ENCODE data around the gene UNCX.

Gene UNCX

GRCh38 chr7:1234881-1235500 lies 2.3 kb downstream of the UNCX start:
- H3K9ac ChIP-seq (ENCODE audit: low read length), result no peak overlapping the region
- H3K27me3 ChIP-seq (ENCODE audit: control insufficient read depth, insufficient read depth, low read length), result peaks cover 96% of the 10 kb centered on the region
- H3K4me3 ChIP-seq (ENCODE audit: low read depth, low read length), result peak overlapping the region; percentile 21; the same call in 1 of the 2 replicates
- no peaks in the 10 kb centered on the region for H3K9me3 ChIP-seq (ENCODE audit: control insufficient read depth, insufficient read depth, low read depth, low read length)
- H3K4me1 ChIP-seq (ENCODE audit: control insufficient read depth, insufficient read depth, low read length), result peaks cover 38% of the 10 kb centered on the region
- no peak overlapping the region for H3K27ac ChIP-seq (ENCODE audit: low read depth, low read length)
- no peaks in the 10 kb centered on the region for H3K36me3 ChIP-seq (ENCODE audit: control insufficient read depth, insufficient read depth, low read length)

- peaks cover 98% of the 10 kb centered on the region for H3K27me3 ChIP-seq (ENCODE audit: control insufficient read depth, insufficient read depth, low read length)
- peak overlapping the region; percentile 17; the same call in 1 of the 2 replicates for H3K4me3 ChIP-seq (ENCODE audit: low read depth, low read length)
- no peak overlapping the region for H3K27ac ChIP-seq (ENCODE audit: low read depth, low read length)
- H3K36me3 ChIP-seq (ENCODE audit: control insufficient read depth, insufficient read depth, low read length), result no peaks in the 10 kb centered on the region
- H3K9ac ChIP-seq (ENCODE audit: low read length), result no peak overlapping the region
- H3K9me3 ChIP-seq (ENCODE audit: control insufficient read depth, insufficient read depth, low read depth, low read length), result no peaks in the 10 kb centered on the region
- H3K4me1 ChIP-seq (ENCODE audit: control insufficient read depth, insufficient read depth, low read length), result peaks cover 40% of the 10 kb centered on the region
Measured at GRCh38 chr7:1235501-1236131, 2.9 kb downstream of the UNCX start.

- H3K9me3 ChIP-seq (ENCODE audit: control insufficient read depth, insufficient read depth, low read depth, low read length), result no peaks in the 10 kb centered on the region
- H3K4me3 ChIP-seq (ENCODE audit: low read depth, low read length), result no peak overlapping the region
- H3K27ac ChIP-seq (ENCODE audit: low read depth, low read length), result no peak overlapping the region
- H3K36me3 ChIP-seq (ENCODE audit: control insufficient read depth, insufficient read depth, low read length), result no peaks in the 10 kb centered on the region
- peaks cover 98% of the 10 kb centered on the region for H3K27me3 ChIP-seq (ENCODE audit: control insufficient read depth, insufficient read depth, low read length)
- H3K9ac ChIP-seq (ENCODE audit: low read length), result no peak overlapping the region
- H3K4me1 ChIP-seq (ENCODE audit: control insufficient read depth, insufficient read depth, low read length), result peaks cover 36% of the 10 kb centered on the region
Measured at GRCh38 chr7:1236132-1236661, 3.5 kb downstream of the UNCX start.

GRCh38 chr7:1236831-1237701 lies 4.4 kb downstream of the UNCX start:
- H3K36me3 ChIP-seq (ENCODE audit: control insufficient read depth, insufficient read depth, low read length), result no peaks in the 10 kb centered on the region
- no peak overlapping the region for H3K9ac ChIP-seq (ENCODE audit: low read length)
- H3K4me3 ChIP-seq (ENCODE audit: low read depth, low read length), result no peak overlapping the region
- no peak overlapping the region for H3K27ac ChIP-seq (ENCODE audit: low read depth, low read length)
- H3K27me3 ChIP-seq (ENCODE audit: control insufficient read depth, insufficient read depth, low read length), result peaks cover 98% of the 10 kb centered on the region
- H3K9me3 ChIP-seq (ENCODE audit: control insufficient read depth, insufficient read depth, low read depth, low read length), result no peaks in the 10 kb centered on the region
- peaks cover 34% of the 10 kb centered on the region for H3K4me1 ChIP-seq (ENCODE audit: control insufficient read depth, insufficient read depth, low read length)

GRCh38 chr7:1237704-1238255 lies 5.1 kb downstream of the UNCX start:
- Histone ChIP-seq H3K27me3 (ENCODE audit: control insufficient read depth, insufficient read depth, low read length) (peaks cover 99% of the 10 kb centered on the region), H3K4me1 (ENCODE audit: control insufficient read depth, insufficient read depth, low read length) (peaks cover 34% of the 10 kb centered on the region), H3K9ac (ENCODE audit: low read length) (no peak overlapping the region), H3K36me3 (ENCODE audit: control insufficient read depth, insufficient read depth, low read length) (no peaks in the 10 kb centered on the region), H3K4me3 (ENCODE audit: low read depth, low read length) (no peak overlapping the region), H3K27ac (ENCODE audit: low read depth, low read length) (no peak overlapping the region), H3K9me3 (ENCODE audit: control insufficient read depth, insufficient read depth, low read depth, low read length) (no peaks in the 10 kb centered on the region)

GRCh38 chr7:1238450-1238882 lies 5.8 kb downstream of the UNCX start:
- Histone ChIP-seq H3K36me3 (ENCODE audit: control insufficient read depth, insufficient read depth, low read length) (no peaks in the 10 kb centered on the region), H3K9me3 (ENCODE audit: control insufficient read depth, insufficient read depth, low read depth, low read length) (no peaks in the 10 kb centered on the region), H3K9ac (ENCODE audit: low read length) (no peak overlapping the region), H3K4me1 (ENCODE audit: control insufficient read depth, insufficient read depth, low read length) (peaks cover 32% of the 10 kb centered on the region), H3K4me3 (ENCODE audit: low read depth, low read length) (no peak overlapping the region), H3K27me3 (ENCODE audit: control insufficient read depth, insufficient read depth, low read length) (peaks cover 100% of the 10 kb centered on the region), H3K27ac (ENCODE audit: low read depth, low read length) (no peak overlapping the region)

- Histone ChIP-seq H3K27ac (ENCODE audit: low read depth, low read length) (no peak overlapping the region), H3K27me3 (ENCODE audit: control insufficient read depth, insufficient read depth, low read length) (peaks cover 100% of the 10 kb centered on the region), H3K4me3 (ENCODE audit: low read depth, low read length) (no peak overlapping the region), H3K9ac (ENCODE audit: low read length) (no peak overlapping the region), H3K36me3 (ENCODE audit: control insufficient read depth, insufficient read depth, low read length) (no peaks in the 10 kb centered on the region), H3K9me3 (ENCODE audit: control insufficient read depth, insufficient read depth, low read depth, low read length) (no peaks in the 10 kb centered on the region), H3K4me1 (ENCODE audit: control insufficient read depth, insufficient read depth, low read length) (peaks cover 29% of the 10 kb centered on the region)
Measured at GRCh38 chr7:1238931-1239802, 6.5 kb downstream of the UNCX start.

- Histone ChIP-seq H3K36me3 (ENCODE audit: control insufficient read depth, insufficient read depth, low read length) (no peaks in the 10 kb centered on the region), H3K9me3 (ENCODE audit: control insufficient read depth, insufficient read depth, low read depth, low read length) (no peaks in the 10 kb centered on the region), H3K4me3 (ENCODE audit: low read depth, low read length) (peak overlapping the region; percentile 33; the same call in 1 of the 2 replicates), H3K27ac (ENCODE audit: low read depth, low read length) (no peak overlapping the region), H3K9ac (ENCODE audit: low read length) (no peak overlapping the region), H3K4me1 (ENCODE audit: control insufficient read depth, insufficient read depth, low read length) (peaks cover 29% of the 10 kb centered on the region), H3K27me3 (ENCODE audit: control insufficient read depth, insufficient read depth, low read length) (peaks cover 100% of the 10 kb centered on the region)
Measured at GRCh38 chr7:1239803-1240516, 7.3 kb downstream of the UNCX start.

GRCh38 chr7:1240517-1241257 lies 8.0 kb downstream of the UNCX start:
- H3K9ac ChIP-seq (ENCODE audit: low read length), result no peak overlapping the region
- no peak overlapping the region for H3K27ac ChIP-seq (ENCODE audit: low read depth, low read length)
- H3K9me3 ChIP-seq (ENCODE audit: control insufficient read depth, insufficient read depth, low read depth, low read length), result no peaks in the 10 kb centered on the region
- no peaks in the 10 kb centered on the region for H3K36me3 ChIP-seq (ENCODE audit: control insufficient read depth, insufficient read depth, low read length)
- peak overlapping the region; percentile 53 for H3K4me3 ChIP-seq (ENCODE audit: low read depth, low read length)
- H3K4me1 ChIP-seq (ENCODE audit: control insufficient read depth, insufficient read depth, low read length), result peaks cover 32% of the 10 kb centered on the region
- H3K27me3 ChIP-seq (ENCODE audit: control insufficient read depth, insufficient read depth, low read length), result peaks cover 100% of the 10 kb centered on the region
